Glomerular visceral epithelial cell (primary cell): ENCODE results near the gene CD300C.
"Not testable (repeated sequence)": the region's sequence is repeated elsewhere in the genome, so short reads cannot be mapped to it uniquely, and the experiment has no call there.

Experiments used
- DNase-seq: peaks from one replicate; pipeline ENCODE4 v3.0.0-alpha.2; 2016; ENCODE audit errors: extremely low spot score

The CD300C gene

DNA sequence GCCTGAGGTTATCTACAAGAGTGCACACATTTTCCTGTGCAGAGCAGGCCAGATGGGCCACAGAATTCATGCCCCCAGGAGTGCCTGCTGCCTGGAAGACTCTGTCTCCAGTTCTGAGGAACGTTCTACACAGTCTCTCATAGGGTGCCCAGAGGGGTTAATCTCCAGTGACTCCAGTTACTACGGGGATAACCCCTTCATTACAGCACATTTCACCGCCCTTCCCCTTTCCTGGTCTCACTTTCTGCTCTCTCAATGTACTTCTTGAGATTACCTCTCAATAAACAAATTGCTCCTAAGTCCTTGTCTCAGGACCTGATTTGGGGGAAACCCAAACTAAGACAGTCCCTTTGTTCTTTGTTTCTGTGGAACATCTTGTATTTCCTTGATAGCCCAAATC is 15.7 kb upstream of the CD300C start:
- DNase-seq: no peak

DNA sequence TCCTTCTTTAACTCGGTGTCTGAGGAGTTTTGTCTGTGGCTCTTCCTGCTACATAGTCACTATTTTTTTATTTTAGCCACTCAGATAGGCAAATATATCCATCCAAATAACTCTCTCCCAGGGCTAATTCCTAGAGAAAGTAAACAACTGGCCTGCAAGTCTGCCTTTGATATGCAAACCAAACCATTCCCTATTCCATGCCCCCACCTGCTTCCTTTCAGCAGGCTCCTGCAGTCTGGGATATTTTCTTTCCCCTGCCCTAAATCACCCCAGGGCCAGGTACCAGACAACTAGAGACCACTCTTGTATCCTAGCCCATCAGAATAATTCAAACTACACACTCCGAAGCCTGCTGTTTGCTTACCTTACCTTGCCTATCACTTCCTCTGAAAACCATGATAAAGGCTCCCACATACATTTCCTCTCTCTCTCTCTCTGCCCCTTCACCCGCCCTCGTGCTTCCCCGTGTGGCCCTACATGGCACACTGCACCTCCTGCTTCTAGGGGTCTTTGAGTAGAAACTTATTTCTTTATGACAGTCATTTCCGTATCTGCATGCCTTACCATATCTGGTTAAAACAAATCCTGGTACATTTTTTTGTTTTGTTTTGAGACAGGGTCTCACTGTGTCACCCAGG is 13.1 kb upstream of the CD300C start:
- no peak for DNase-seq

DNA sequence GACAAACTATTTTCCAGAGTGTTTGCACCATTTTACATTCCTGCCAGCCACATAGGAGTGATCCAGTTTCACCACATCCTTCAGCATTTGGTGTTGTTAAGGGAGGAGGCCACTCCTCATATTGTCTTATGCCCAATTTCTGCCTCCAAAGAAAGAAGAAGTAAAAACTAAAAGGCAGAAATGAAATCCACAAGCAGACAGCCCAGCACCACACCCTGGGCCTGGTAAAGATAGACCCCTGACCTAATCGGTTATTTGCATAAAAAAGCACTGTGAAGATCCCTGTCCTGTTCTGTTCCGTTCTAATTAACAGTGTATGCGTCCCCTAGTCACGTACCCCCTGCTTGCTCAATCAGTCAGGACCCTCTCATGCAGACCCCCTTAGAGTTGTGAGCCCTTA is 12.5 kb upstream of the CD300C start:
- DNase-seq: not testable (repeated sequence)

DNA sequence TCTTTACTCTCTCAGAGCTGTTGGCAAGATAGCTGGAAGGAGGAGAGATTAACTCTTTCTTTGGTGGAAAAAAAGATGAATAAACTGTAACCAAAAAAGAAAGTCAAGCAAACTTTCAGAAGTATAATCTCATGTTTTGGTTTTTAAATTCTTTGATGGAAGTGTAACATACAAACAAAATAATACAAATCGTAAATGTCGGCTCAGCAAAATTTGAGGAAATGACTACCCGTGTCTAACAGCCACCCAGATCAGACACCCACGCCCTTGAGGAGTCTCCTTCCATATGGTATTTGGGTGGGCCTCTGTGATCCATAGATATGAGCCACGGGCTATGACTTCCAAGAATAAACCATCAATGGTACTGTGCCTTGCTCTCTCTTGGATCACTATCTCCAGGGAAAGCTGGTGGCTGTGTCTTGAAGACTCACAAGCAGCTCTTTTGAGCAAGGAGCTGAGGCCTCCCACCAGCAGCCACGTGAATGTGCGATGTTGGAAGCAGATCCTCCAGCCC is 9.6 kb upstream of the CD300C start:
- DNase-seq: no peak

DNA sequence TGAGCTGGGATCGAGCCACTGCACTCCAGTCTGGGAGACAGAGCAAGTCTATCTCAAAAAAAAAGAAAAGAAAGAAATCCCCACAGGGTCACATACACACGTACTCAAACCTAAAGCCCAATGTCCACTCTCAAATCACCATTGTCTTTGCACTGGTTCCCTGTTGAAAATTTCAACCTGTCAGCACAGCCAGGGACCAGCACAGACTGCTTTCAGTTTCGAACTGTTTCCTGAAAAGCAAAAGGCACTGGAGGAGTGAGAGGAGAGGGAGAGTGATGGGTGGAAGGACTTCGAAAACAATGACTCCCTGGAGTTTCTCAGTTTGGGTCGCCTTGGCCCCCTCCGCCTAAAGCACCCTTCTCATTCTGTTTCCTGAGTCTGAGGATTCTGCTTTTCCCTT is 9.0 kb upstream of the CD300C start:
- DNase-seq: no peak

DNA sequence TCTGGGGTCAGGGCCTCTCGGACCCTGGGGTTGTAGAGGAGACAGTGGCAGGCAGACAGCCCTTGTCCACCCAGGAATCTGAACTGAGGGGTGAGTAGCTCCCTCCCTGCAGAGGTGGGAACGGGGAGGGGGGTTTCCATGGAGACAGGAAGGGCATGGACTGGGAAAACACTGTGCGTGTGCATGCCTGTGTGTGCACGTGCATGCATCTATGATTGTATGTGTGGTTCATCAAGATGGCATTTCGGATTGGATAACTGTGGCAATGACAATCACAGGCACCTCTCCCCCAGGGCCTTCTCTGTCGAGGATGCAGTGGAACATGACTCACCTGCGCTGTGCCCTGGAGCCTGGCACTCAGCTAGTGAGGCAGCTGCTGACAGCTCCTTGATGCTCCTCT is 6.1 kb upstream of the CD300C start:
- DNase-seq: peak; percentile 28

DNA sequence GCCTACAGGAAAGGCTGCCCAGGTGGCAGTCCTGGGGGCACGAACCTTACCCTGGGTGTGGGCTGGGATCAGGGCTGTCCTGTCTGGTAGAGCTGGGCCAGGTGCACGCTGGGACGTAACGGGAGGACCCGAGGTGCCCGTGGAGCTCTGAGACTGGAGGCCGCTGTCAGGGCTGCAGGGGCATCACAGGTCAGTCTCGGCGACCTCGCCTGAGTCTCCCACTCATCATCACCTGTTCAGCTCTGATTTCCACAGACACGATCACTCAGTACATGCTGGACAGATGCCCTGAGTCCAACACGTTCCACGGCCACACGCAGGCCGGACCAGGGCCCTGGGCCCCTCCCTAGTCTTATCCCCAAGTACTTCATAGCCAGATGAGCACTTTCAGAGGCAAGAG is 4.7 kb upstream of the CD300C start:
- no peak for DNase-seq

DNA sequence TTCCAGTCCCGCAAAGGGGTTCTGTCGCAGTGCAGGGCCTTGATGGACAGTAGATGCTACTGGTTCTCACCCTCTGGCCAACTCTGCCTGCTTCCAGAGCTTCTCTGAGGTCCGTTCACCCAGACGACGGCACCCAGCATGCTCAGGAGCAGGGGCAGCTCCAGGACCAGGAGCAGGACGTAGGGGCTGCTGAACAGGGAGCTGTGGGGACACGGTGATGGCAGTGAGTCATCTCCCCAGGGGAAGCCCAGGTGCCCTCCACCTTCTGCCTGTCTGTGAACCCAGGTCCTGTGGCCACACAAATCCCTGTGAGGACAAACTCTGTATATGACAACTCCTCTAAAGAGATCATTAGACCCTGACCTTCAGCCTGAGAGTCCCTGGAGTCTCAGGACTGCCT is 3.4 kb upstream of the CD300C start:
- no peak for DNase-seq

DNA sequence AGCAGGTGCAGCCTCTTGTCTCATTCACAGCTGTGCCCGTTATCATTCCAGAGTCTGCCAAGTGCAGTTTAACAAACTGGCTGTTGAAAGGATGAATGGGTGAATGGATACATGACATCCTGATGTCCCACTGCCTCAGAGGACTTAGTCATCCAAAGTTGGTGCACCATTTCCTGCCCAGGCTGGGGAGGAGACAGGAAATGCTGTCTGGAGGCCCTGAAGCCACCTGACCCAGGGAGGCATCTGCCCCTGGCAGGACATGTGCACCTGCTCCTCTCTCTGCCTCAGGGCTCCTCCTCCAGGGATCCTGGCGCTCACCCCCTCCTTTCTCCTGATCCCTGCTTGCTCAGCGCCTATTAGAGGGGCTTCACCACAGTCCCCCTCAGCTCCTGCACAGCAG is 1.8 kb upstream of the CD300C start:
- peak; percentile 27 for DNase-seq

DNA sequence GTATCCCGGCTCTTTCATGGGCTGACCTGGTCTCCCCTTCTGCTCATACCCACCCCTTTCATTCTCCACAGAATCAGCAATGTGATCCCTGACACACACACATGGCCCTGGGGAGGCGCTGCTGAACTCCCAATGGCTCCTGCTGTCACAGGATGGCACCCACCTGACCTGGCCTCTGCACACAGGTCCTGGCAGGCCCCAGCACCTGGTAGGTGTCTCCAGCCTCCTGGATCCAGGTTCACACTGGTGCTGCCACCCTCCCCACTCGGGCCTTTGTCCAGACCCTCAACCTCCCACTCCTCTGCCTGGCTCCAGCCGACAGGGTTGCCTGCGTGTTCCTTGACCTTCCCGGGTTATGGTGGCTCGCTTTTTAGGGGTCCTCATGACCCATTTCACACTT is 1.3 kb upstream of the CD300C start:
- DNase-seq: no peak

DNA sequence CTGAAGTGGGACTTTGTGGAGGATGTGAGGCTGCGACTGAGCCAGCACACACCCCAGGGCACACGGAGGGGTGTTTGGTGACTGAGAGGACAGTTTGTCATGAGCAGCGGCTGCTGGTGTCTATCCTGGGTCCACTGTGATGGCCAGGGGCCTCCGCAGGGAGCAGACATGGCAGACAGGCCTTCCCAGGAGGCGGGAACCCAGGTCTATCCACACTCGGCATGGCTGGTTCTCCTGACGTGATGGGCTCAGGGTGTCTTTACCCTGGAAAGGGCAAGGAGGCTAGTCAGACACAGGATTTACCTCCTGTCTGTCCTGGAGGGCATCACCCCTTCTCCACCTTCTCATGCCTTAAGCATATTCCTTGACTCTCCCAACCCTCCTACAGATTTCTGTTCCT is 671 bp upstream of the CD300C start:
- no peak for DNase-seq

DNA sequence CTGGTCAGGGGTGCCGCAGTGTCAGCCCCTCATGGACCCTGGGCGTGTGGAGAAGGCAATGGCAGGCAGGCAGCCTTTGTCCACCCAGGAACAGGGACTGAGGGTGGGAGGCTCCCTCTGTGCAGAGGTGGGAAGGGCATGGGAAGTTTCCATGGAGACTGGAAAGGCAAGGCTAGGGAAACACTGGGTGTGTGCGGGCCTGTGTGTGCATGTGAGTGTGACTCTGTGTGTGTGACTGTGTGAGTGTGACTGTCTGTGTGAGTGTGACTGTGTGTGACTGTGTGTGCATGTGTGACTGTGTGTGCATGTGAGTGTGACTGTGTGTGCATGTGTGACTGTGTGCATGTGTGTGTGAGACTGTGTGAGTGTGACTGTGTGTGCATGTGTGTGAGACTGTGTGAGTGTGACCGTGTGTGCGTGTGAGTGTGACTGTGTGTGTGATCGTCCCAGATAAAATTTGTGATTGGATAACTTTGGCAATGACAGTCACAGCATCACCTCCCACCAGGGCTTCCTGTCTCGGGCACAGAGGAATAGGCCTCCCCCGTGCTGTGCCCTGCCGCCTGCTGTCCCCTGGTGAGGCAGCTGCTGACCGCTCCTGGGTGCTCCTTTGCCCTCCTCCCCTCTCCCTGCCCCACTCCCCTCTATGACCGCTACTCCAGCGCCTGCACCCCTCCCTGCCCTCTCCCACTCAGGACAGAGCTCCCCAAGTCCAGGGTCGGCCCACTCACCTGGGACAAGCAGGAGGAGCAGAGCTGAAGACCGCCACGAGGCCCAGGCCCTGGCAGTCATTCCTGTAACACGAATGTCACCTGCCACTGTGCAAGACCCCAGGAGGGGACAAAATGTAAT is 698 bp downstream of the CD300C start:
- DNase-seq: no peak

DNA sequence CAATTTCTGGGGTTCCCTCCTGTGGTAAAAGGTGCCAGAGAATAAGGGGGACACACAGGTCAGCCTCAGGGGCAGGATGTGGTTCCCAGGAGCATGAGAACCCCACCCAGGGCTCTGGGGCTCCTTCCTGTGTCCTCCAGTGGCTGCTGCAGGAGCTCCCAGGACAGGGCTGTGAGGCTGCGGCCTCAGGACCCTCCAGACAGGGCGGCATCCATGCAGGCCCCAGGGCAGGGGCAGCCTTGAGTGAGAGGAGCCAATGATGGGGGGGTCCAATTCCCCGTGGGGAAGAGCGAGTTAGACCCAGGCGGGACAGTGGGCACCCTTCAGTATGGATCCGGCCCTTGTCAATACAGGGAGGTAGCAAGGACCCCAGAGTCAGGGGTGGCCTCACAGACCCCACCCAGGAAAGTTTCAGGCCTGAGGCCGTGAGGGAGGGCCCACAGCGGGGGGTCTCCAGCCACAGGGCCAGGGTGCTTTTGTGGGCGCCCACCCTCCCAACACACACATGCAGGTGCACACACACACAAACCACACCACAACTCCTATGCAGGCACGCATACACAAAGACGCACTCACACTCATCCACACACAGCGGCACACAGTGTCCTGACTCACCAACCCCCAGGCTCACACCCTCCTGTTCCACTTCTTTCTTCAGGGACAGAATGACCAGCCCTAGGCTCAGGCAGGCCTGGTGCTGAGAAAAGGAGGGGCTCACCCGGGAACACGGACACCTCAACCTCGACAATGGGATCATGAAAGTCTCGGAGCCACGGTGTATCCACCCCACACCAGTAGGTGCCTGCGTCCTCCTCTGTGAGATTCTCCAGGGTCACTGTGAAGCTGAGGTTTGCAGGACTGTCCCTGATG is 1.8 kb downstream of the CD300C start:
- DNase-seq: no peak

DNA sequence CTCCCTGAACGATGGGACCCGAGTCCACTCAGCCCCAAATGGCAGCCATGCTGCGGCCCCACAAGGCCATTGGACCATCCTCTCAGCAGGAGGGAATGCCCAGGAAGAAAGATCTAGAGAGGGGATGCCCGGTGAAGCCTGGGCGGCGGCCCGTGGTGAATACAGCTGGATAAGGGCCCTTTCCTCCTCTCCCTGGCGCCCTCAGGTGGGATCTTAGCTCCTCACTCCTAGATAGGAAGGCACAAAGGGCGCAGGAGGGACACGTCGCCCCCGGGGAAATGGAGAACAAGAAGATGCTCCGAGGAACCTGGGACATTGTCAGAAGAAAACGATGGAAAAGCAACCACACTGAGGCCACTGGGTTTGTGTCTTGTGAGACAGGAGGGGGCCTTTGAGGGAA is 2.5 kb downstream of the CD300C start:
- no peak for DNase-seq

DNA sequence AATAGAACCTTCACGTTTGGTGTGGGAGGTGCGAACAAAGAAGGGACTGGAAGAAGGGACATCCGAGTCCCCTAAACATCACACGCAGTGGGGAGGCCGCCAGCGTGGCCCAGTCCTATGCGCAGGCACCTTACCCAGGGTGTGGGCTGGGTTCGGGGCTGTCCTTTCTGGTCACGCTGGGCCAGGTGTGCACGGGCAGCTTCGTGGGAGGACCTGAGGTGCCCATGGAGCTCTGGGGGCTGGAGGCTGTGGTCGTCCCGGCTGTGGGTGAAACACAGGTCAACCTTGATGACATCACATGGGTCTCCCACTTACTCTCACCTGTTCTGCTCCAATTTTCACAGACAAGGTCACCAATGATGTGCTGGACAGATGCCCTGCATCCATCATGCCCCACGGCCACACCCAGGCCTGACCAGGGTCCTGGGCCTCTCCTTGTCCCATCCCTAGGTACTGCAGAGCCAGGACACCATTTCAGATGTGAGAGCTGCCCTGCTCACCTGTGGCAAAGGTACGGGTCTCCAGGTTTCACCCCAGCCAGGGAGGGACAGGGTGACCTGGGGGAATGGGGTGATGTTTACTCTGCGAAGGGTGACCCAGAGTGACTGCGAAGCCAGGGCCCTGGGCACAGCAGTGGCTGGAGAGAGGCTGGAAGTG is 3.1 kb downstream of the CD300C start:
- no peak for DNase-seq

DNA sequence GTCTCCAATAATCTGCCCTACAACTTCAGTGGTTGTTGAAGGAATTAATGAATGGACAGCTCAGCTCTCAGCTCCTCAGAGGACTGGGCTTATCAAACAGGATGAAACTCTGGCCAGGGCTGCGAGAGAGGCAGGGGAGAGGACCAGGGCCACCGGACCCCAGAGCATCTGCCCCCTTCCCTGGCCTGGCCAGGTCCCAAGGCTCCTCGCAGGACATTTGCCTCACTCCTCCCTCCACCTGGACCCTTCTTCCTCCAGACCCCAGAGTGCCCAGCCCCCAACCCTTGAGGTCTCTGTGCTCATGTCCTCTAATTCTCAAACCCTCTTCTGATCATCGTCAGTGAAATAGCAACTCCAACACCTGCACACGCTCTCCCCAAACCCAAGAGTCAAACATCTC is 3.7 kb downstream of the CD300C start:
- no peak for DNase-seq

DNA sequence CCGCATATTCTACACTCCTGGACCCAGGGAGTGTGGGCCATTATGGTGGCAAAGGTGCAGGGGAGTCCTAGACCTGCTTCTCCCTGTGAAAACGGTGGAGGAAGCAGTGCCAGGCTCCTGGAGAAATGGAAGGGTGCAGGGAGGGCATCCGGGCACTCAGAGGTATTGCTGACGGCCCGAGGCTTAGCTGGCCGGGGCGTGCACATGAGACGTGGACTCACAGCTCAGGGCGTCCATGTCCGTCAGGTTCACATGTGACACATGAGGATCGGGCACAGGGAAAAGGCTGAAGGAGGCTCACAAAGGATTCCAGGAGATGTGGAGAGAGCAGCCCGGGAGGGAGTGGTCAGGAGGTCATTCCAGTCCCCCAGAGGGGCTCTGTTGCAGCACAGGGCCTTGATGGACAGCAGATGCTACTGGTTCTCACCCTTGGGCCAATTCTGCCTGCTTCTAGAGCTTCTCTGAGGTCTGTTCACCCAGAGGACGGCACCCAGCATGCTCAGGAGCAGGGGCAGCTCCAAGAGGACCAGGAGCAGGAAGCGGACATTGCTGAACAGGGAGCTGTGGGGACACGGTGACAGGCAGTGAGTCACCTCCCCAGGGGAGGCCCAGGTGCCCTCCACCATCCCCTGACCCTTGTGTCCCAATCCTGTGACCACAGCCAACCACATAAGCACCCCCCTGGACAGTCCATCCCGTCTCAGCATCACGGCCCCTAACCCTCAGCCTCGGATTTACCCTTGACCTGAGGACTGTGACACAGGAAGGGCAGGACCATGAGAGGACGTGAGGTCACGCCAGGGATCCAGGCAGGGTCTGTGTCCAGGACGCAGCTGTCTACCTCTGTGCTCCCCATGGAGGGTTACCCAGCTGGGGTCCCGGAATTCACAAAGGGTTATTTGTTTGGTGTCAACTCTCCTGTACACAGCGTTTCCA is 4.5 kb downstream of the CD300C start:
- no peak for DNase-seq

DNA sequence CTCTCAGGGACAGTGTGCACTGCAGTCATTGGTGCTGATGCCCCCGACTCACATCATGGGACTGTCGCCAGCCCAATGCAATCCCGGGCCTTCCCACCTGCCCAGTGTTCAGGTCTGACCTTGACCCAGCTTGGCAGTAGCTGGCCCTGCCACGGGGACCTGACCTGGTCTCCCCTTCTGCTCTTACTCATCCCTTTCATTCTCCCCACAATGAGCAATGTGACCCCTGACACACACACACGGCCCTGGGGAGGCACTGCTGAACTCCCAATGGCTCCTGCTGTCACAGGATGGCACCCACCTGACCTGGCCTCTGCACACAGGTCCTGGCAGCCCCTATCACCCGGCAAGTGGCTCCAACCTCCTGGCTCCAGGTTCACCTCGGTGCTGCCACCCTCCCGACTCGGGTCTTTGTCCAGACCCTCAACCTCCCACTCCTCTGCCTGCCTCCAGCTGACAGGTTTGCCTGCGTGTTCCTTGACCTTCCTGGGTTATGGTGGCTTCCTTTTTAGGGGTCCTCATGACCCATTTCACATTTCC is 6.6 kb downstream of the CD300C start:
- DNase-seq: no peak

DNA sequence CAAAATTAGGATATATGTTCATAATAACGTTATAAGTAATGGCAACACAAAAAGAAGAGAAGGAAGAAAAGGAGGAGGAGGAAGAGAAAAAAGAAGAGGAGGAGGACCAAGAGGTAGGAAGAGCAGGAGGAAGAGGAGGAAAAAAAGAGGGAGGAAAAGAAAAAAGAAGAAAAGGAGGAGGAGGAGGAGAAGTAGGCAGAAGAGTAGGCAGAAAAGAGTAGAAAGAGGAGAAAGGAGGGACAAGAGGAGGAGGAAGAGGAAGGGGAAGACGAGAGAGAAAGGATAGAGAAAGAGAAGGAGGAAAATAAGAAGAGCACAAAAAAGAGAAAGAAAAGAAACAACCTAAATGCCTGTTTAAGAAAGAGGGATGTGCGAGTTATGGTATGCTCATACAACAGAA is 9.0 kb downstream of the CD300C start:
- DNase-seq: no peak

DNA sequence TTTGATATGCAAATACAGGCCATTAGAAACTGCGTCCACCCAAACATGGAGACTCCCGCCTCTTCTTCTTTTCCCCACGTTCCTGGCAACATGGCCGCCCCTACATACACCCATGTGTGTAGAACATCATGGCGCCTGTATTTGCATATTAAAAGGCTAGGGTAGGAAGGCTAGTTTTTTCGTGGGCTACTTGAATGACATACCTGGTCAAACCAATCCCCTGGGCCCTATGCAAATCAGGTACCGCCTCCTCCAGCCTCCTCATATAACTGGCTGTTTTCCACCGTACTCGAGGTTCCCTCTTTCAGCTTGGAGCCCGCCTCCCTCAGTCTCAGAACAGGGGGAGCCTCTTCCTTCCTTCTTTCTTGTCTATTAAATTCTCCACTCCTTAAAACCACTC is 13.8 kb downstream of the CD300C start:
- DNase-seq: no peak
